Glomerular visceral epithelial cell (primary cell): ENCODE results near the gene ADGRG1.

Source experiments
- DNase-seq: peaks from one replicate; pipeline ENCODE4 v3.0.0-alpha.2; 2016; ENCODE audit errors: extremely low spot score

Gene ADGRG1

DNA sequence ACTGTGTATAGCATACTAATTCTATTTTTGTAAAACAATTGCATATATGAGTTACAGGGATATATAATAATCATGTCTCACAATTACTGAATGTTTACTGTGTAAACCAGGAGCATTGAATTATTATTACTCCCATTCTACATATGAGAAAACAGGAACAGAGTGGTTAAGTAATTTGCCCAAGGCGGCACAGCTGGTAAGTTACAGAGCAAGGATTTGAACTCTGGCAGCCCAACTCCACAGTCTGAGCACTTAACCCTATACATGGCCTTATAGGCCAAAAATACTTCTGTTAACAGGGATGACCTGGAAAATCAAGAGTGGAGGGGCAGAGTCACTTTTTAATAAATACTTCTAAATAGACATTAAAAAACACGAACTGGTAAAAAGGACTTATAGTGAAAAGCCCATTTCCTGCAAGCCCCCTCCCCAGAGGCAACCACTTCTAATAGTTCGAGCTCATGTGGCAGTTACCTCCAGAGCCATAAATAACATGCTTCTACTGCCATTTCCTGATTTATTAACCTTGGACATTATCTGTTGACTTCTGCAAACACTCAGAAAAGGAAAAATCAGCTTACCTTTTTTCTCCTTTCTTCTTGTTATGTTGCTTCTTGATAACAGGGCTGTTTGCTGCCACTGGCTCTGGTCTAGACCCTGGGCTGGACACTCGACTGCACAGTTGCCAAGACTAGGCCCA is 22.1 kb upstream of the ADGRG1 start:
- no peak for DNase-seq

- DNase-seq = no peak
Observed at GRCh38 chr16:57606847-57607501, 21.5 kb upstream of the ADGRG1 start.

- no peak for DNase-seq
Observed at GRCh38 chr16:57607676-57608461, 20.6 kb upstream of the ADGRG1 start.

GRCh38 chr16:57608462-57609113 is 19.8 kb upstream of the ADGRG1 start:
- DNase-seq = no peak

GRCh38 chr16:57609541-57610401 is 18.7 kb upstream of the ADGRG1 start:
- DNase-seq = no peak

- no peak for DNase-seq
Observed at GRCh38 chr16:57610611-57611010, 17.8 kb upstream of the ADGRG1 start.

DNA sequence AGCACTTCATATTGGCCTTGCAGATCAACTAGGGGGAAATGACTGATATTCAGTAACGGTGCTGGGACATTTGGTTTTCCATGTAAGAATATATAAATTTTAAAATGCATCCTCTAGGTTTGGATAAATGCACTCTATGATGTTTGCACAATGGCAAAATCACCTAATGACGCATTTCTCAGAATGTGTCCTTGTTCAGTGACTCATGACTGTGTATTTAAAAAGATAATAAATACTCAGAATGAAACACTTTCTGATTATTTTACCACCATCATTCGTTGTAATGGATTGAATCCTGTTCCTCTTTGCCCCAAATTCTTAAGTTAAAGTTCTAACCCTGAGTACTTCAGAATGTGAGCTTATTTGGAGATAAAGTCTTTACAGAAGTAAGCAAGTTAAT is 17.2 kb upstream of the ADGRG1 start:
- DNase-seq = no peak

DNA sequence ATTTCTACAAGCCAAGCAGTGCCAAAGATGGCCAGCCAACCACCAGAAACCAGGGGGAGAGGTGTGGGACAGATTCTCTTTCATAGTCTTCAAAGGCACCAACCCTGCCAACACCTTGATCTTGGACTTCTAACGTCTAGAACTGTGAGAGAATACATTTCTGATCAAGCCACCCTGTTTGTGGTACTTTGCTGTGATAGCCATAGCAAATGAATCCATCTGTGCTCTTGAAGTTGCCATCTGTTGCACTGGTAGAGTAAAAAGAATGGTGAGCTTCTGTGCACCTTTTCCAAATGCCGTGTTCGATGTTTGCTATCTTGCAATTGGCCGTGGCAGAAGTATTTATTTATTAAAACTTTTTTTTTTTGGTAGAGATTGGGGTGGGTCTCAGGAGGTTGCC is 16.7 kb upstream of the ADGRG1 start:
- DNase-seq = no peak

- no peak for DNase-seq
Observed at GRCh38 chr16:57612494-57612893, 15.9 kb upstream of the ADGRG1 start.

- no peak for DNase-seq
Observed at GRCh38 chr16:57613514-57613913, 14.9 kb upstream of the ADGRG1 start.

- DNase-seq = no peak
Observed at GRCh38 chr16:57614536-57614935, 13.9 kb upstream of the ADGRG1 start.

DNA sequence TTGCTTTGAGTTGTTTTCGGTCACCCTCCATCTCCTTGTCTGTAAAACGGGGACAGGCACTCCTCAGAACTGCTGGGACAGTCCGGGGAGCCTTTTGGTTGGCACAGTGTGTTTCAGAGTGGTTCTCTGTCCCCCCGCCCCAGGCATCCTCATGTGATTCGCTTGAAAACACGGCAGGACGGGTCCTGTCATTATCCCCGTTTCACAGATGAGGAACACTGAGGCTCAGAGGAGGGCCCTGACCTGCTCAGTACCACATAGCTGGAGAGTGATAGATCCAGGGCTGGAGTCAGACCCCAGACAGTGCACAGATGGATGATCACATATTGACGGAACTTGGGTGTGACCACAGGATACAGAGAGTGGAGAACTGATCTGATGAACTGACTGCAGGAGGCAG is 13.5 kb upstream of the ADGRG1 start:
- DNase-seq = no peak

- DNase-seq = no peak
Observed at GRCh38 chr16:57615813-57616212, 12.6 kb upstream of the ADGRG1 start.

- DNase-seq = no peak
Observed at GRCh38 chr16:57616241-57616640, 12.2 kb upstream of the ADGRG1 start.

DNA sequence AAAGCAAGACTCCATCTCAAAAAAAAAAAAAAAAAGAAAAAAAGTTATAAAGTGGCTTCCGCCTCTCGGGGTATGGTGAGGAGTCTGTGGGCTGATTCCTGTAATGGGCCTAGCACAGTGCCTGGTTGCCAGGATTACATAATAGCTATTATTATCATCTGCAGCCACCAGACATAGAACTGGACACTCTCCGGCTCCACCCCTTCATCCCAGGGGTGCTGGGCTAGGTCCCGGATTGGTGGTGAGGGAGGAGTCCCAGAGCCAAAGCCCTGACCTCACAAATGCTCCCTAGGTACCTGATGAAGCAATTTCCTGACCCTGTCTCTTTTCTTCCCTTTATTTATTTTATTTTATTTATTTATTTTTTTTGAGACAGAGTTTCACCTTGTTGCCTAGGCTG is 11.6 kb upstream of the ADGRG1 start:
- no peak for DNase-seq

GRCh38 chr16:57617604-57618111 is 10.8 kb upstream of the ADGRG1 start:
- DNase-seq = no peak

DNA sequence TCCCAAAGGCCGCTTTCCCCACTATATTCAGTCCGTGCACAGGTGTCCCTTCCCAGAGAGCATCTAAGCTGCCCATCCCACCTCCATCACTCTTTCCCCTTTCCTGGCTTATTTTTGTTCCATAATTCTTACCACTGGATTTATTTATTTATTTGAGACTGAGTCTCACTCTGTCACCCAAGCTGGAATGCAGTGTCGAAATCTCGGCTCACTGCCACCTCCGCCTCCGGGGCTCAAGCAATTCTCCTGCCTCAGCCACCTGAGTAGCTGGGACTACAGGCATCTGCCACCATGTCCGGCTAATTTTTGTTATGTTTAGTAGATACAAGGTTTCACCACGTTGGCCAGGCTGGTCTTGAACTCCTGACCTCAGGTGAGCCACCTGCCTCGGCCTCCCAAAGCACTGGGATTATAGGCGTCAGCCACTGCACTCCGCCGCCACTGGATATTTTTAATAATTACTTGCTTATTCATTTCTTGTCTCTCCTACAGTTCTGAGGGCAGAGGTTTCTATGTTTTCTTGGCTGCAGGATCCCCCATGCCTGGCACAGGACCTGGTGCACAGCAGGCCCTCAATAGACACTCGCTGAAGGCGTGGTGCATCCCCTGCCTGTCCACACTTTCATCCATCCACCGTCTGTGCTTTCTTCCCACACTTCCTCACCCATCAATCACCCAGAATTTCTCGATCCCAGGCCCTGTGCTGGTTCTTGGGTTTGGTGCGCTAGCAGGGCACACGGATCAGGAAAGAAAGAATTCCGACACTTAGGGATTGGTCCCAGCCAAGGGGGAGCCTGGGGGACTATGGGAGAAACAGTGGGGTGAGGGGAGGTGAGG is 9.9 kb upstream of the ADGRG1 start:
- no peak for DNase-seq

- no peak for DNase-seq
Observed at GRCh38 chr16:57619133-57619605, 9.3 kb upstream of the ADGRG1 start.

DNA sequence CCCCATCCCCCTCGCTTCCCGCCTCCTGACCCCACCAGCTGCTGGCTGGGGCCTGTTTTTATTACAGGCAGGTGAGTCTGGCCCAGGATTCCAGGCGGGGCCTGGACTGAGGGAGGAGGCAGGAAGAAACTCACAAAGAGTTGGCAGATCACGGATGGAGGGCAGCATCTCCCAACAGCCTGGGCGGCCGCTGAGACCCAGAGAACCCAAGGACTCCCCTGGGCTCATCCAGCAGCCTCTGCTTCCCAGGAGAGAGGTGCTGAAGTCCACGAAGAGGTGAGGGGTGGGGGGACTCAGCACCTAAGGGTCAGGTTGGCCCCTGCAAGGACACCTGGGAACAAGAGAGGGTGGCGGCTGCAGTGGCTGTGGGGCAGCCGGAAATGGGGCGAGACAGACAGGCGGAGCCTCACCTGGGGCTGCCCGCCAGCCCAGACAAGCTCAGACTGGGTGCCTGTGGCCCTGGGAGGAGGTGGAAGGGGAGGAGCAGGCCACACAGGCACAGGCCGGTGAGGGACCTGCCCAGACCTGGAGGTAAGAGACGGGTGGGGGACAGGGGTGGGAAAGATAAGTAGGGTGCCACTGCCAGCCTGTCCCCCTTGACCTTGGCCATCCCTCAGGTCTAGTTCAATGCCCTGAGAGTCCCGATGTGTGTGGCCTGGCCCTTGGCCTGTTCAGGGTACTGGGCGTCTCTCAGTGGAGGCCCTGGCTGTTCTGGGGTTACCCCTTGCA is 8.7 kb upstream of the ADGRG1 start:
- no peak for DNase-seq
